OCI-LY3 (cell line): ENCODE measurements around the gene ZNF649.

Experiments used
- EZH2phosphoT487 ChIP-seq: fragments of 200-600 bp; shearing (Covaris generic); IDR thresholded peaks from 2 replicates; pipeline ENCODE4 v1.6.1; 2018; ENCODE audit warnings: antibody characterized with exemption, mixed run types, low read depth
- TF ChIP-seq, protein P1 (sequence below): fragments of 200-600, 300-600 bp; sonication (generic); IDR thresholded peaks from 2 replicates; pipeline ENCODE4 v1.5.1; 2014; ENCODE audit warnings: antibody characterized with exemption, low read length, low read depth

GRCh38 chr19:51916167-51916566, 11.3 kb upstream of the ZNF649 start:
- TF ChIP-seq, protein P1, sequence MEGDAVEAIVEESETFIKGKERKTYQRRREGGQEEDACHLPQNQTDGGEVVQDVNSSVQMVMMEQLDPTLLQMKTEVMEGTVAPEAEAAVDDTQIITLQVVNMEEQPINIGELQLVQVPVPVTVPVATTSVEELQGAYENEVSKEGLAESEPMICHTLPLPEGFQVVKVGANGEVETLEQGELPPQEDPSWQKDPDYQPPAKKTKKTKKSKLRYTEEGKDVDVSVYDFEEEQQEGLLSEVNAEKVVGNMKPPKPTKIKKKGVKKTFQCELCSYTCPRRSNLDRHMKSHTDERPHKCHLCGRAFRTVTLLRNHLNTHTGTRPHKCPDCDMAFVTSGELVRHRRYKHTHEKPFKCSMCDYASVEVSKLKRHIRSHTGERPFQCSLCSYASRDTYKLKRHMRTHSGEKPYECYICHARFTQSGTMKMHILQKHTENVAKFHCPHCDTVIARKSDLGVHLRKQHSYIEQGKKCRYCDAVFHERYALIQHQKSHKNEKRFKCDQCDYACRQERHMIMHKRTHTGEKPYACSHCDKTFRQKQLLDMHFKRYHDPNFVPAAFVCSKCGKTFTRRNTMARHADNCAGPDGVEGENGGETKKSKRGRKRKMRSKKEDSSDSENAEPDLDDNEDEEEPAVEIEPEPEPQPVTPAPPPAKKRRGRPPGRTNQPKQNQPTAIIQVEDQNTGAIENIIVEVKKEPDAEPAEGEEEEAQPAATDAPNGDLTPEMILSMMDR = no peak
- TF ChIP-seq EZH2phosphoT487 = no peak
